NCI-H1694 treated with DMSO at 0.1 percent for 48 hours (cell line): Measurements from ENCODE around the gene NCOA6.
"Not testable (repeated sequence)": the region's sequence is repeated elsewhere in the genome, so short reads cannot be mapped to it uniquely, and the experiment has no call there.

Experiments used
- DNase-seq: peaks from one replicate; lab custom pipeline; 2025; lab: John Stamatoyannopoulos, UW

The NCOA6 gene

DNA sequence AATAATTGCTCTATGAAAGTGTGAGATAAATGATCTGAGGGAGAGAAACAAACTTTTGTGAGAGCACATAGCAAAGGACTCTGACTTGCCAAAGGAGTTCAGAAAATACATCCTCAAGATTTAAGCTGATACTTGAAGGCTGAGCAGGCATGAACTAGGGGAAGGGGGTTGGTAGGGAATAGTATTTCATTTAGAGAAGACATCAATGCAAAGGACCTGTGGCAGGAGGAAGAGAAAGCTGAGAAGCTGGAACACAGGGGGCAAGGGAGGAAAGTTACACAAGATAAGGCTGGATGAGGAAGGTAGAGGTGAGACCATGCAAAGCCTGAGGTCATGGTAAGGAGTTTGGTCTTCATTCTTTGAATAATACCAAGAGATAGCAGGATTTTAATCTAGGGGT lies 50.6 kb downstream of the NCOA6 start:
- DNase-seq: no peak

DNA sequence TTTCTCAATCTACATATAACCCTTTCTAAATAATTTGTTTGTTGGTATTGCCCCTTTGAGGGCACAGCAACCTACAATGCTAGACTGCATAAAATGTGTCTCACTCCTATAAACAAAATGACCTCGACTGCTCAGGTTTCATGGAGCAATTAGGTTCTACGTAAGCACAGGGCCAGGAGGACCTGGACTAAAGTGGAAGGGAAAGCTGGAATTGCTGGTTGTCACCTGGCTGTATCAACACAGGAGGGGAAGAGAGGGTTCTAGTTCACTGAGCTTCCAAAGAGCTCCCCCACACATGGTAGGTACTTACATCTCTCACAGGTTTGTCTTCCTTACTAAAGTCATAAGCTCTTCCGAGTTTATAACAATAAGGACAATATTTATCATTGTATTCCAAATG lies 51.0 kb downstream of the NCOA6 start:
- no peak for DNase-seq

DNA sequence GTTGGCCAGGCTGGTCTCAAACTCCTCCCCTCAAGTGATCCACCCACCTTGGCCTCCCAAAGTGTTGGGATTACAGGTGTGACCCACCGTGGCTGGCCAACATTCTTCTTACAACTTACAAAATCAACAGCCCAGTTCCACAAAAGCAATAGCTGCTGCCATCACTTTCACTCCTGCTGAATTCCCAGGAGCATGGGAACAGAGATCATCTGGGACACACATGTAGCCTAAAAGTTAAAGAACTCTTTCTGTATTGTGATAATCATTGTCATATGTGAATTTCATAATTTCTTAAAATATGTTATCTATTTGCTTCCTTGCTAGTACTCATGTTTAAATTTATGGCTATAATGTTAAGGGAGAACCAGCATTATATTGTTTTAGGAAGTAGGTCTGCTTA lies 51.7 kb downstream of the NCOA6 start:
- no peak for DNase-seq

DNA sequence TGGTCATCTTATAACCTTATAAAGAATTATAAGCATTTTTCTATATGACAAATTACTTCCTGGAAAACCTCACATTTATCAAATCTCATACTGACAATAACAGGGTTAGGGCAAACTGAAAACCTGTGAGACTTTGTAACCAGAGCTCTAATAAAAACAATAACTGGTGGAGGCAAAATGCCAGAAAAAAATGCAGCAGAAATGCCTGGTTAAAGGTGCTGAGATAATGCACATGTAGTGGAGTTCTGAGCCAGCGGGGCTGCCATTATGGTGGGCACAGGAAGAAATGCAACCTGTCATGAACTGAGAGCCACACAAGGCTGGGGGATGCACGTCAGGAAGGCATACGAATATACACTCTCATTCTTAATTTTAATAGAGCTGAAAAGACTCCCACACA lies 53.0 kb downstream of the NCOA6 start:
- no peak for DNase-seq

DNA sequence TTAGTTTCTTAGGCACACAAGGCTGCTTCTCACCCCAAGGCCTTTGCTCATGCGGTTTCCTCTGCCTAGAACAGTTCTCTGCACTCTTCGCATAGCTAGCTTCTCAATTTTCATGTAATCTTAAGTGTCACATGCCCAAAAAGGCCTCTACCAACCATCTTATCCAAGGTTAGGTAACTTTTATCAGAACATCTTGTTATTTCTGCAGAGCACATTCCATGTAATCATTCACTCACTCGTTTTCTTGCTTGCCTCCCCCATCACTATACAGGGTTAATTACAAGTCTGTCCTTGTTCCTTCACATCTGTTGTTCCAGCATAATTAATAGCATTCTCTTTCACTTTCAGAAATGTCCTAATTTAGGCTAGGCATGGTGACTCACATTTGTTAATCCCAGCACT lies 53.8 kb downstream of the NCOA6 start:
- no peak for DNase-seq

DNA sequence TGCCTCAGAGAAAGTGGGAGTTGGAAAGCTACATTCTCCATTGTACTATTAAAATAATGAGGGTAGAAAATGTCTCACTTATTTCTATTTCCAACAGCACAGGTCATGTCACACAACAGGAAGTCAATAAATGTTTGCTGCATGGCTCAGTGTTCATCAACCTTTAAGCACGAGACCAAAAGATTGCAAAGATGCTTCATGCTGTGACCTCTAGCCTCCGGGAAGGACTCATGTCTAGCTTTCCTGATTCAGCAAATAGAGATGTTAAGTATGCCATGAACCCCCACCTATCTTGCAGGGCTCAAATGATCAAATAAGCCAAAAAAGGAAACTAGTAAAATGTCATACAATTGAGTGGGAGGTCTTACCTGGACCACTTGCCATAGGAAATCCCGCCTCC lies 57.4 kb downstream of the NCOA6 start:
- DNase-seq: no peak

DNA sequence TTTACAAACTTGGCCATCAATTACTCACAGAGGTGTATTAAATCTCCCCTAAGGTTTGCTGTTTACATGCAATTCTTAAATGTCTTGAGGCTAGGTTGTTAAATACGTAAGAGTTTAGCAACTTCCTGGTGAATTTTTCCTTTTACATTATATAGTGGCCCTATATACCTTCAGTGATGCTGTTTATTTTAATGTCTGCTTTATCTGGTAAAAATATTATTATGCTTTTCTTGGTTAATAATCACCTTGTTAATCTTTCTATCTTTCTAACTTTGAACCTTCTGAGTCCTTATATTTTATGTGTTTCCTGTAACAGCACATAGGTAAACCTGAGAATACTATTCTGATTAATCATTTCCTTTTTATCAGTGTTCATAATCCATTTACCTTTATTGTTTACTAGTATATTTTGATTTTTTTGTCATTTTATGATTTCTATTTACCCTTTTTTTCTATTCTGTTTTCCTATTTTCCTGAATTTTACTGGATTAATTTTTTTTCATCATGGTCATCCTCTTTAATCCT lies 63.4 kb downstream of the NCOA6 start:
- no peak for DNase-seq

DNA sequence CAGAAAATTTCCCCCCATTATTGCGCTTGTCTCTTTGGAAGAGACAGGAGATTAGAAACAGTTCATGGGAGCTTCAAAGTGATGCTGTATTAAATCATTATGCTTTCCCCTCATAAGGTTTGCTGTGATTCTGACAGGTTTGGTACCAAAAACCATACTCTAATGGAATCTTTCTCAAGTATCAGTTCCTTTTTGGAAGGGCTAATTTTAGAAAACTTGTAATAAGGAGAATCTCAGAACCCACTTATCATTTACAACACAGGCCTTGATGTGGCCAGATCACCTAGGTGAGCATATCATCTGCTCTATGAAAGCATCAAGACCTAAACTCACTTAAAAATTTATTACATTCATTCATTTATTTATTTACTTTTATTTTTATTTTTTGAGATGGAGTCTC lies 70.1 kb downstream of the NCOA6 start:
- DNase-seq: no peak

DNA sequence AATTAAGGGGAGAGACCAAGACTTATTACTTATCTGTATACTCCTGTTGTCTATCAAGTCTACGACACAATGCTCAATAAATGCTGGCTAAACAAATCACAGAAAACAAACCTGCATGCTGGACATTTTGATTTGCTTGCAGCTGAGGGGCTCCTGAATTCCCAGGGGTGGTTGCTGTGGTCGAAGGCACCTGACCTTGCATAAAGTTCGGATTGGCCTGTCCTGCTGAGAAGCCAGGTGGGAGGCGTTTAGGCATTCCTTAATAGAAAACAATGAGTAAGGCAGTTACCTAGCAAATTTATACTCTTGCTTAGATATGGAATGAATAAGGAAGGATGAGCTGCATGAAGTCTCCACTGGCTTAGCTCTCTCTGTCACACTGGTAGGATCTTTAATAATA lies 70.8 kb downstream of the NCOA6 start:
- no peak for DNase-seq

DNA sequence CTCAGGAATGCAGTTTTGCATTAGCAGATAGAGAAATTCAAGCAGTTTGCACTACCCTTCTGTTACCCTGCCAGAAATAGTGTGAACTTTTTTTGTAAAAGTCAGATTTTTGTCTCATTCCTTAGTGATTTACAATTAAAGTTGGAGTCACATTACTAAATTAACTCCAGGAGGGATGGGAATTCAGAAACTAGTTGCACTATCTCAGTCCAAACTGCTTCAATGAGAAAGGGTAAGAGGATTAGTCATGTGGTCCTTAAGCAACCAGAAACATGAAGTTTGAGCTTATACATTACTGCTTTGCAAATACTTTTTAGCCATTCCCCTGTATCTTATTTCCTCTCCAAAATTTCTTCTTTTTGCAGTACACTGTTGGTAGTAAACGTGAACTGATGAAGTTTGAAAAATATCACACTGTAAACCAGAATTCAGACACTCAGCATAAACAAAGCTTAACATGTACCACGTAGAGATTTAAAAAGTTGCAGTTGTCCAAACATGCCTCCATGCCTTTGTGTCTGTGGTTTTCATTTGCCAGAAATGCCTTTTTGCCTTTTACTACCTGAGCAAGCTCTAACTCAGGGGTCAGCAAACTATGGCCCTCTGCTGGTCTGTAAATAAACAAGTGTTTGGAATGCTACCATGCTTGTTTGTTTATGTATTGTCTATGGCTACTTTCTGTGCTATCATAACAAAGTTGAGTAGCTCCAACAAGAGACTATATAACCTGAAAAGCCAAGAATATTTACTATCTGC lies 71.6 kb downstream of the NCOA6 start:
- DNase-seq: no peak

DNA sequence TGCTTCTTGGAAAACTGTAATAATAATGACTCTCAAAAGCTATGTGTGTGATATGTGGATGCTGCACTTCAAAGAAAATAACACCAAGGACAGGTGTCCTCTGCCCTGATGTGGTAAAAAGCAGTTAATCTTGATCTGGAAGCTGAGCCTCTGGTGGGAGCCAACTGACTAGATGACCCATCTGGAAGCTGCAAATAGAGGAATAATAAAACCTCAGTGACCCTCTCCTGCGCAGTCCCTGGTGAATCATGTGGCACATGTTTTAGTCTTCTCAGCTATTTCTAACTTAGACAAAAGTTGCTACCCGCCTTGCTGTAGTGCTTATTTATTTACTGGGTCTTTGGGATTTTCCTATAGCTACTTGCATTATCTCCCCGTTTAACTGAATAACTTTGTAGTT lies 74.0 kb downstream of the NCOA6 start:
- DNase-seq: no peak

DNA sequence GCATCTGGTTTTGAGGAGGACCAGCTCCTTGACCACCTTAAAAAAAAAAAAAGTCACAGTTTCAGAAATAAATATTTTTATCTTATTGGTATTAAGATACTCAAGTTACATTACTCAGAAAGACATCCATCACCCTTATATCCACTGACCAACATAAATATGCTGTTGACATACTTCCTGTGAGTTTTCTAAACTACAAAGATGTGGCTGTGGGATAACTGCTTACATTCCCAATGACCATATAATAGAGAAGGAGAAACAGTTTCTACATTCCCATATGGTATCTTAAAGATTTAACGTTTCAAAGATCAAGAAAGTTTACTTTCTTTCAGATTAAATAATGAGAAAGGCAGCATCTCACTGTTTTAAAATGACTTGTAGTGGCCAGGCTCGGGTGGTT lies 75.0 kb downstream of the NCOA6 start:
- DNase-seq: no peak

DNA sequence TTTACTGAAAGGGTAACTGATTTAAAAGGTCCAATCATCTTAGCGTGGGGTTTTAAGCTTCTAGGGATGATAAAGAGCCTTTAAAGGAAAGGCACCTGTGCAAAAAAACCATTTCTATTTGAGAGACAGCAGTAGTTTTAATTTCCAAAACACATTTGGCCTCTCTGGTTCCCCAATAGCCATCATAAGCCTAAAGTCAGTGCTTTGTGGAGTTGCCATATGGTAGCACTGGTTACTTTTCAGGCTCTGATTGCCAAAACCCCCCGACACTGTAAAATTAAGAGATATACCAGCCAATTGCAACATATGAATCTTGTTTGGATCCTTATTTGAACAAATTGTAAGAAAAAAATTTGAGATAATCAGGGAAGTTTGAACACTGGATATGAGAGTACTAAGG lies 76.7 kb downstream of the NCOA6 start:
- DNase-seq: no peak

DNA sequence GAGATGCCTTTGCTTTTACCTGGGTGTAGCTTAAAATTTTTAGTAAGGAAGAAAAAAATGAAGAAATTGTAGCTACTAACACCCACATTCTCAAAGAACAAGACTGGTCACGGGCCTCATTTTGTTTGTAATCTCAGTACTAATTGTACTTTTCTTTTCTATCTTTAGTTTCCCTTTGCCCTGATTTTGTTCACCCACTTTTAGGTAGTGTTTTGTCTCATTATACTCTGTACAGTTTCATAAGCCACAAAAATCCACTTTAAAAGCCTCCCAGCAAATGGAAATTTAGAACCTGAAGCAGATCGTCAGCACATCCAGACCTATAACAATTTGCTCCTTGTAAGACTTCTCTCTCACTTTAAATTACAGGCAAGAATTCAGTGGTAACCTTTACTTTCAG lies 78.0 kb downstream of the NCOA6 start:
- DNase-seq: no peak

DNA sequence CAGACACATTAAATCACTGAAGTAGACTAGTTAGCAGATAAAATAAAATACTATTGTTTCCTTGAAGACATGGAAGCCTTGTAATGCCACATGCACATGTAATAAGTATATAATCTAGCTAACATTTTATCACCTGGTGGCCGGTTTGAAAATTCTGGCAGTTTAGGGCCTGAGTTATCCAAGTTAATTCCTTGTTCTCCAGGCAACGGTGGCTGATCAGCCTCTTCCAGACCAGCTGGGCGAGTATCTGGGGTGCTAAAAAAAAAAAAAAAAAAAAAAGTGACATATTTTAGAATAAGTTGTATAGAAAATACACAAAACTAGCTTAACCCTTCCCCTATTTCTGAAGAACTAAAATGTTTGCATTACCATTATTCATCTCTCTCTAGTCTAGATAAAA lies 78.8 kb downstream of the NCOA6 start:
- no peak for DNase-seq

DNA sequence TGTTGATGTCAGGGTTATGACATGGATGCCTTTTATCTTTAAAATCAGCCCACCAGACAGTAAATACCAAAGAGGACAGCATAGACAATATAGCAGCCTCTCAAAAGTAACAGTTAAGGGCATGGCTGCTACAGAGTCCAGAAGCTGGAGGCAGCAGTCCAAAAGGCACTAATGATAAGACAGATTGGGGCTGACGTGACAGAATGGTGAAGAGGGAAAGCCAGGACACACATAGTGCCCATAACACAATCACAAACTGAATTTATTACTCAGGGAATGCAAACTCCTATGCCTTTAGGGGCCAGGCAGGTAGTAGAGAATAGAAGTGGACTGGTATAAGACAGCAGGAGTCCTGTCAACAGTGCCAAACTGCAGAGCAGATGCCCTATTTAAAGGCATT lies 80.6 kb downstream of the NCOA6 start:
- no peak for DNase-seq

DNA sequence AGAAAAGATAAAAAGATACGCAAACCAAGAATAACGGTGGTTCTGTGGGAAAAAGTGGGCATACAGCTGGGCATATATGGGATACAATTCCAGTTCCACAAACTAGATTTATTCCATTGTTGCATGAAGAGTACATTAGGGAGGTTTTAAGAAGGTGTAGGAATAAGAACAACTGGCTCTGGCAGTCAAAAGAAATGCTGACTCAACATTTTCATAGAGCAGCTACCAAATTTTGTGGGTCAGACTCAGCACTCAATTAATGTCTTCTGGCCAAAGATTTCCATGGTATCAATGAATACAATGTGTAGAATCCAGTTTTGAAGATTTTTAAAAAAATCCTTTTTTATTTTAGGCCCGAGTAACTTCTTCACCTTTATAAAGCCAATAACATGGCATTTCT lies 81.1 kb downstream of the NCOA6 start:
- no peak for DNase-seq

DNA sequence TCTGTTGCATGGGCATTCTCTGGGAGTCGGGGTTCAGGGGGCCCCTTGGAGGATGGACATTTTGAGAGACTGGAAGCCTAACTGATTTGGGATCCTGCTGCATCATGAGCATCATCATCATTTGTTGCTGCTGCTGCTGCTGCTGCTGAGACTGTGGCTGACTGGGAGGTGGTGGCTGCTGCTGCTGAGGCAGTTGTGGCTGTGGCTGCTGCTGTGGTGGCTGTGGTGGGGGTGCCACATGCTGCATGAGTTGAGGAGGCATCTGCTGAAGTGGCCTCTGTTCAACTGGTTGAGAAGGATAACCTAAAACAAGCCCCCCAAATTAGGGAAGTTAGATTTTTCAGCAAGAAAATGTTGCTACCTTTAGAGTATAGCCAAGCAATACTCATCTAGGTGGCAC lies 82.4 kb downstream of the NCOA6 start:
- no peak for DNase-seq

DNA sequence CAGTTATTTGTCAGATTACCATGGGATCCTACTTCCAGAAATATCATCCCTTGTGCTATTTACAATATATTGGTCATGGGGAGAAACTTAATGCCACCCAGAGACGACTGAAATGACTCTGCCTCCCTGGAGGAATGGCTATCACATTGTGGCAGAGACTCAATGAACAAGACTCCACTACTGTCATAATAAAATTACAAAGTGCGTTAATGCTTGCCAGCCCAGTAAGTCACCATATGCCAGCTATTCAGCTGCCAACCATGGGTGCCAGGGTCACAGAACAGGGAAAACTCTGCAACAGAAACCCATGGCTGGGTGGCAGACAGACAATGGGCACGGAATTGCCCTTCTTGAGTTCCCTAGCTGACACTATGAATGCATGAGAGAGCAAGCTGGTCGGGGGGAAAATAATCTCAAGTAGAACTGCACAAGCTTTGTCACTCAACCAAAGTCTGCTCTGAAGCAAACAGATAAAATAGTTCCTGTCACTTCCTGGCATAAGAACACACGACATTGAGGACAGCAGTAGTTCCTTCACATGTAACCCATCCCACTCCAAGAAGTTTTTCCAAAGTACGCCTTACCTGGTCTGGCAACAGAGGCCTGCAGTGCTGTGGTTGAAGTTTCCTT lies 89.2 kb downstream of the NCOA6 start:
- DNase-seq: peak; percentile 68

DNA sequence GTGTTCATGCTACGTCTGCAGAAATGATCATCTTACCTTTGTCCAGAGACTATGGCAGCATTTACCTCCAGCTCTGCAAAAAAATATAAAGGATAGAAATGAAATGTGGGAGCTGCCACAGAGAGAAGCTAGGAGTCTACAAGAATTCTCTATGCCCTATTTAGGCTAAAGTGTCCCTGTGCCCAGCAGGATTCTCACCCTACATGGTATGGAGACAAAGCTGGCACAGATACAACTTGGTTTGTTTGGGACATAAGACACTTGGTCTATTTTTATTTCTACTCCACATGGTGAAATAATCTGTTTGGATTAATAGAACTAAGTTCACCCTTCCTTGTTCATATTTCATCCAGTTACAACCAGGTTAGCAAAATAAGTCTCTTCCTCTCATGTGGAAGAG lies 92.9 kb downstream of the NCOA6 start:
- DNase-seq: no peak

DNA sequence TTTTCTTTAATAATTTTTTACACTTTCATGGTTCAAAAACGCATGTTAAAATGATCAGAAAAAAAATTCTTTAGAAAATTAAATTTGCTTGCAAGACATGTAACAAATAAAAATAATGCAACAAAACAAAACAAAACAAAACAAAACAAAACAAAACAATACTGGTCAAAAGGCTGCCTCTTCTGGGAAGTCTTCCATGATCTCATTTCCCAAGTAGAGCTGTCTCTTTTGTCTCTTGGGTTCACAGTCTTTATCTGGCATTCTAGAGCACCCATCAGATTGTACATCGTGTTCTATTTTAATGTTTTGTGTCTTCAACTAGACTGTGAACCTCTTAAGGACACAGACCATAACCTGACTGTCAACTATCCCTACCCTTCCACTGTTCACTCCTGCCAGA lies 96.0 kb downstream of the NCOA6 start:
- no peak for DNase-seq

DNA sequence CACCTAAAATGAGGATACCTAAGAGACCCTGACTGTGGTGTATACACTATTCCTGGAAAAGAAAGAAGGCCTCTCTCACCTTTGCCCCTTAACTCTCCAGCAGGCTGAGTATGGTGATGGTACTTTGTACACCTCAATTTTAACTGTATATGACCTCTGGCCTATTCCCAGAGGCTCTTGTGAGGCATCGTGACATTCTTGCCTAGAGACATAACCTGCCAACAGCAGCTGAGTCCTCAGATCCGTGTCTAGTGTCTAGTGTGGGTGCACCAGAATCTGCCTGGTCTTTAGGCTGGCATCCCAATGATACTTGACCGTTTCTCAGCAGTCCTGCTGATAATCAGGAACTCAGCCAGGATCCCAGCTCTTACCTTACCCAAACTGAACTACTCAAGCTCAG lies 101.3 kb downstream of the NCOA6 start:
- DNase-seq: no peak

DNA sequence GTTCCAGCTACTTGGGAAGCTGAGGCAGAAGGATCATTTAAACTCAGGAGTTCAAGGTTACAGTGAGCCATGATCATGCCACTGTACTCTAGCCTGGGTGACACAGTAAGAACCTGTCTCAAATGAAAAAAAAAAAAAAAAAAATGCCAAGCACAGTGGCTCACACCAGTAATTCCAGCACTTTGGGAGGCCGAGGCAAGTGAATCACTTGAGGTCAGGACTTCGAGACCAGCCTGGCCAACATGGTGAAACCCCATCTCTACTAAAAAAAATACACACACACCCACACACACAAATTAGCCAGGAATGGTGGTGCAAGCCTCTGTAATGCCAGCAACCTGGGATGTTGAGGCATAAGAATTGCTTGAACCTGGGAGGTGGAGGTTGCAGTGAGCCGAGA lies 102.9 kb downstream of the NCOA6 start:
- DNase-seq: not testable (repeated sequence)

DNA sequence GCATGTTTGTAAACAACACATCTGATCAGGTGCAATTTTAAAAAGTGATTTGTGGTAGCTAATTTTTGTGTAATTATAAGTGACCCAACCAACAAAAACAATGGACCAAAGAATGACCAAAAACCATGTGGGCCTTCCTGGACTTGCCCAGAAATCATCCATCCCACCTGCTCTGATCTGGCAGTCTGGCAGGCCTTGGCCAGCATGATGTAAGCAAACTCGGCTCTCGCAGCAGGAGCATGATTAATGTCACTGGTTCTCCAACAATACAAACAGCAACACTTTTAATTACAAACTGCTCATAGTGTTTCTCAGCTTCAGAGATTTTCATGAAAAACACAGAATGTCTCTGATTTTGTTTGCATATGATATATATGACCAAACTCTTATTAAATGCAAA lies 105.2 kb downstream of the NCOA6 start:
- no peak for DNase-seq
